ENCODE measurements around the gene BTBD18. TPM values are rescaled to one million over a fixed set of nuclear protein-coding genes. Genes with fewer than 3 reads are reported as not detected.

The BTBD18 gene
- total and polyA plus RNA-seq, 2 of the 13 experiments (the other 11 are each of a cell fraction or from before 2014, with no cell fraction given) = not detected

DNA sequence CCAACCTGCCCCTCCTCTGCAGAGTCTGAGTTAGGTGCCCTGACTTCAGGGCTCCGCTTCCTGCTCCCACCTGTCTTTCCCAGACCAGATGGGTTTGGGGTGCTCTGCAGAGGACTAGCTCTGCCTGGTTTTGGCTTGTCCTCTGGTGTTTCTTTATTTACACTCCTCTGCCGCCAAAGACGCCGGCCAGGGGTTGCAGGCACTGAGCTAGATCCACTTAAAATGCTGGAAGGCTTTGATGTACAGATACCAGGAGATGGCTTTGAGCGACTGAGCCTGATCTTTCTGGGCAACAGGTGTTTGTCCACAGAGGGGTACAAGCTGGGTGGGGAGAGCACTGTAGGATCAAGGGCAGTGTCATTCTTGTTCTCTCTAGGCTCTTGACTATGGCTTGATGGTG is 6.4 kb downstream of the BTBD18 start:
- no peaks in the 10 kb centered on the region for H3K9me3 ChIP-seq (ENCODE audit: low read length)
- no peaks in the 10 kb centered on the region for H3K27me3 ChIP-seq (ENCODE audit: control insufficient read depth in 1 of 2, insufficient read depth in 2 of 2, low read length in 2 of 2)
- no peak overlapping the region for H2AFZ ChIP-seq (ENCODE audit: low read length)
- peaks cover 7% of the 10 kb centered on the region; the same call in 1 of the 2 replicates for H3K4me1 ChIP-seq (ENCODE audit: insufficient read depth, low read length)
- WGBS (ENCODE audit: low lambda C conversion rate) = 97% methylated on average over 5 of the region's 5 CpGs
- H3K27ac ChIP-seq (ENCODE audit: extremely low read length, insufficient read depth, low read length) = no peak overlapping the region
- H3K79me2 ChIP-seq (ENCODE audit: insufficient read depth, low read length) = peaks cover 12% of the 10 kb centered on the region
- ATAC-seq = no peak
- no peak overlapping the region for H3K4me2 ChIP-seq (ENCODE audit: low read depth, low read length)
- FAIRE-seq = no peak
- H3K4me3 ChIP-seq (replicated peaks in 1 of 3; ENCODE audit: insufficient read depth in 1 of 3, low read depth in 2 of 3, low read length in 3 of 3) = no peak overlapping the region
- DNase-seq (ENCODE audit: low spot score) = no peak
- H3K36me3 ChIP-seq (replicated peaks in 1 of 2; ENCODE audit: control insufficient read depth in 1 of 2, insufficient read depth in 2 of 2, low read length in 2 of 2) = peaks cover 7 to 40% of the 10 kb centered on the region in 2 experiments
- intact Hi-C loops (cut with micrococcal nuclease; ENCODE audit: unreplicated experiment) = no loop called here
- in situ Hi-C loops (cut with HindIII; ENCODE audit: extremely low pct_ligation_motif_present, low pct_unique_long_range_greater_than_20kb) = loop anchor here (10.0 kb wide), 1 partner anchor 770 kb away; no protein-coding TSS in a partner anchor
- no peaks in the 10 kb centered on the region for H4K20me1 ChIP-seq (ENCODE audit: insufficient read depth, low read length)
- ChIA-PET POLR2A (interaction anchor here (1.0 to 1.2 kb wide), 3 partner anchors 16 to 55 kb away, joined by 3 to 5 read pairs (median 3); partner anchors contain the start of gene CTNND1), CTCF (ENCODE audit: low intra/inter-chr PET ratio, low total read pairs) (no interaction called here)
- no TSS peak for BruUV-seq (replicated peaks)
- no peak overlapping the region for H3K9ac ChIP-seq (ENCODE audit: insufficient read depth, low read depth, low read length)
- TF ChIP-seq HOXA9 (CRISPR knock-in tag; IDR thresholded peaks at IDR 0.05; ENCODE audit: borderline replicate concordance) (no peak), ZNF3 (CRISPR knock-in tag; IDR thresholded peaks at IDR 0.05) (no peak), ZMAT5 (CRISPR knock-in tag; IDR thresholded peaks at IDR 0.05; ENCODE audit: borderline replicate concordance, low read depth) (no peak), NCOA2 (CRISPR knock-in tag; IDR thresholded peaks at IDR 0.05) (no peak), BCL3 (CRISPR knock-in tag; IDR thresholded peaks at IDR 0.05) (no peak), ZBTB25 (CRISPR knock-in tag; IDR thresholded peaks at IDR 0.05) (no peak), NR3C1 (CRISPR knock-in tag; IDR thresholded peaks at IDR 0.05) (no peak), ZNF34 (CRISPR knock-in tag; IDR thresholded peaks at IDR 0.05; ENCODE audit: borderline replicate concordance) (no peak), ZNF549 (CRISPR knock-in tag; IDR thresholded peaks at IDR 0.05) (no peak), HDAC6 (IDR thresholded peaks at IDR 0.05; ENCODE audit: low read depth, low read length) (no peak), NPAS2 (CRISPR knock-in tag; IDR thresholded peaks at IDR 0.05; ENCODE audit: borderline replicate concordance) (no peak), ZNF281 (CRISPR knock-in tag; IDR thresholded peaks at IDR 0.05; ENCODE audit: borderline replicate concordance) (no peak), ZNF468 (CRISPR knock-in tag; IDR thresholded peaks at IDR 0.05) (no peak), PAX8 (CRISPR knock-in tag; IDR thresholded peaks at IDR 0.05; ENCODE audit: borderline replicate concordance) (no peak)
- TF ChIP-seq, protein P1, sequence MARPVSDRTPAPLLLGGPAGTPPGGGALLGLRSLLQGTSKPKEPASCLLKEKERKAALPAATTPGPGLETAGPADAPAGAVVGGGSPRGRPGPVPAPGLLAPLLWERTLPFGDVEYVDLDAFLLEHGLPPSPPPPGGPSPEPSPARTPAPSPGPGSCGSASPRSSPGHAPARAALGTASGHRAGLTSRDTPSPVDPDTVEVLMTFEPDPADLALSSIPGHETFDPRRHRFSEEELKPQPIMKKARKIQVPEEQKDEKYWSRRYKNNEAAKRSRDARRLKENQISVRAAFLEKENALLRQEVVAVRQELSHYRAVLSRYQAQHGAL (CRISPR knock-in tag; IDR thresholded peaks at IDR 0.05; ENCODE audit: not compliant biosample characterization) = no peak
- TF ChIP-seq, protein P2, sequence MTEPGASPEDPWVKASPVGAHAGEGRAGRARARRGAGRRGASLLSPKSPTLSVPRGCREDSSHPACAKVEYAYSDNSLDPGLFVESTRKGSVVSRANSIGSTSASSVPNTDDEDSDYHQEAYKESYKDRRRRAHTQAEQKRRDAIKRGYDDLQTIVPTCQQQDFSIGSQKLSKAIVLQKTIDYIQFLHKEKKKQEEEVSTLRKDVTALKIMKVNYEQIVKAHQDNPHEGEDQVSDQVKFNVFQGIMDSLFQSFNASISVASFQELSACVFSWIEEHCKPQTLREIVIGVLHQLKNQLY (CRISPR knock-in tag; IDR thresholded peaks at IDR 0.05) = no peak
- TF ChIP-seq, protein P3, sequence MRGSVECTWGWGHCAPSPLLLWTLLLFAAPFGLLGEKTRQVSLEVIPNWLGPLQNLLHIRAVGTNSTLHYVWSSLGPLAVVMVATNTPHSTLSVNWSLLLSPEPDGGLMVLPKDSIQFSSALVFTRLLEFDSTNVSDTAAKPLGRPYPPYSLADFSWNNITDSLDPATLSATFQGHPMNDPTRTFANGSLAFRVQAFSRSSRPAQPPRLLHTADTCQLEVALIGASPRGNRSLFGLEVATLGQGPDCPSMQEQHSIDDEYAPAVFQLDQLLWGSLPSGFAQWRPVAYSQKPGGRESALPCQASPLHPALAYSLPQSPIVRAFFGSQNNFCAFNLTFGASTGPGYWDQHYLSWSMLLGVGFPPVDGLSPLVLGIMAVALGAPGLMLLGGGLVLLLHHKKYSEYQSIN (CRISPR knock-in tag; IDR thresholded peaks at IDR 0.05; ENCODE audit: borderline replicate concordance) = no peak

Measured in HepG2 (cell line).